Medulla oblongata (tissue), 1 donor: ENCODE measurements around the gene CCDC88C.
"Not testable (repeated sequence)": the region's sequence is repeated elsewhere in the genome, so short reads cannot be mapped to it uniquely, and the experiment has no call there.

Experiments used
- DNase-seq: peaks from one replicate; pipeline ENCODE4 v3.0.0-alpha.2; 2015; ENCODE audit errors: extremely low spot score

CCDC88C gene

DNA sequence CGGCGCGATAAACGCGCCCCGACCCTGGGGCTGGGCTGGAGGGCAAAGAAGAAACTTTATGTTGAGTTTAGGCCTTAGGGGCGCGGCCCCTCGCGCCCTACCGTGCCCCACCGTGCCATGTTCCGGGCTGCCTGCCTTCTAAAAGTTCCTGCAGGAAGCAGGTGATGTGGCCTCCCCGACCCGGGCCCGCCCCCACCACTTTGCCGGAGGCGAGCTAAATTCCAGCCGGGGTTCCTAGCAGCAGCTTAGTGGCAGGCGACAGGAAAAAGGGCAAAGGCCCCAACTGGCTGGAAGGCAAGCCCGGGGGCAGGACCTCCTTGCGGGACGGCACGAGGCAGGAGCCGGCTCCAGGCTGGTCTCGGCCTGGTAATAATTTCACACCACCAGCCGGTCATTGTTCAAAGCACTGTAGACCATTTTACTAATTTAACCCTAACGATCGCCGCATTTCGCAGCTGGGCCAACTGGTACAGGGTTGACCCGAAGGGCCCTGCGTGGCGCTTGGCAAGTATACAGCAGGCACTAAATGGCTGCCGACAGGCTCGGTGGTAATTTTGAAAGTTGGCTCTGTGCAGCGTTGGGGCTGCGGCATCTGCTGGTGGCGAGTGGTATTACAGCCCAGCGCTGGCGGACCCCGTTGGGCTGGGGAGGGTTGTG lies 895 bp upstream of the CCDC88C start:
- DNase-seq = peak; percentile 58

DNA sequence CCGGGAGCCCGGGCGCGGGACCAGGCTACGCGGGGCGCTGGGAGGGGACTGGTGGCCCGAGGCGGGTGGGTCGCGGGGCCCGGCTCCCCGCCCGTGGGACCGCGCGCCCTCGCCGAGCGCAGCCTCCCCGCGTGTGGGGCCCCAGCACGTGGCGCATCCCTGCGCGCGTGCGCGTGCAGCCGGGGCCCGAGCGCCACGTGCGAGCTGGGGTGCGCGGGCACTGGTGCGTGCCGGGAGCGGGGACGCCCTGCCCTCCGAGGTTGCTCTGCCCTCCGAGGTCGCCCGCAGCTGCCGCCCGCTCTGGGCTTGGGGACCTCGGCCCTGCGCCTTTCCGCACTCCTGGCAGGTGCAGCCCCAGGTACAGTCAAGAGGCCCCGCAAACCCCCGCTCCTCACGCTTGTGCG lies 365 bp upstream of the CCDC88C start:
- no peak for DNase-seq

DNA sequence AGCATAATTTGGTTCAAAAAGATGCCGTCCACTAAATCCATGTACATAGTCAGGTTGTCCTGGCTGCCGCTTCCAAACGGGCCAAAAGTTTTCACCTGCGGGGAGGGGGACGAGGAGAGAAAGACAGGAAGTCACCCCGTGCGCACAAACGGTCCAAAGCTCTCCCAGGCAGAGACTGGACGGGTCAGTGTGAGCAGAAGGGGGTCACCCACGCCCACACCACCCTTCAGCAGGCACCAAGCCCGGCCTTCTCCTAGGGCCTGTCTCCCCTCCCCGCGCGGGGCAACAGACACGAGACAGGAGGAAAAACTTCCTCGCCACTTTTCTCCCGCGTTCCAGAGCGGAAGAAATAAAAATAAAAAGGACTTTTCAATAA lies 888 bp downstream of the CCDC88C start:
- DNase-seq = no peak

DNA sequence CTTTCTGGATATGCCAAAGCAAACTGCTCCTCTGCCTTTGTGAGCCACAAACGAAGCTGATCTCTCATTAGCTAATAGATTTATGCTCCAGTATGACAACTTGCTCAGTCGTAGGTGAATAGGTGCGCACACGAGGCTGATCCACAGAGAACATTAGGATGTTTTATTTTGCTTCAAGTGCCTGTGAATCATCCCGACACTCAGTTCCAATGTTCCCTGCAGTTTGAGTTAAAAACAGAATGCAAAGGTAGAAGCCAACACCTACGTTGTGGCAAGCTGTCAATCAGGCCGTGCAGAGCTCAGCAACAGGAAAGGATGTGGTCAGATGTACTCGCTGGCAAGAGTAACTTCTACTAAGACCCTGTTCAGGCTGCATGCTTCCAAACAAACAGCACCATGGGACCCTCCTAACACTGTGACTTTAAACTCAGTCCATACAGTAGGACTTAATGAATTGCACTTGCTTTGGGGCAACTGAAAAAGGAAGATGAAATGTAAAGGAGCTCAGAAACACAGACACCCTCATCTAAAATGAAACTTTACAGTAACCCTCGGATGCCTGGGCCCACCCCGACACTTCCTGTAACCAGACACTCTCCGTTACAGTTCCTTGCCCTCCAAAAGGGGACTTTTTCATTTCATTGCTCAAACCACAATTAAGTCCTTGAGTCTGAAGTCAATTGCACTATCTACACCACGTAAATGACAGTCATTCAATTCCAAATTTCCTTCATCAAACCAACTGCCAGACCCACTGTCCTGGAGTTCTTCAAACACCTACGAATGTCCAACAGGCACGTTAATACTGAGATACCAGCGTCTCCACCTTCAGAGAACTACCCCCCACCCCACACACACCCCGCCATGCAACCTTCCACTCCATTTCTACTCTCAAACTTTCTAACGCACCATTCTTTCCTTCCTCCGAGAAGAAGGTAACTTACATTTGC lies 1.6 kb downstream of the CCDC88C start:
- DNase-seq = no peak

DNA sequence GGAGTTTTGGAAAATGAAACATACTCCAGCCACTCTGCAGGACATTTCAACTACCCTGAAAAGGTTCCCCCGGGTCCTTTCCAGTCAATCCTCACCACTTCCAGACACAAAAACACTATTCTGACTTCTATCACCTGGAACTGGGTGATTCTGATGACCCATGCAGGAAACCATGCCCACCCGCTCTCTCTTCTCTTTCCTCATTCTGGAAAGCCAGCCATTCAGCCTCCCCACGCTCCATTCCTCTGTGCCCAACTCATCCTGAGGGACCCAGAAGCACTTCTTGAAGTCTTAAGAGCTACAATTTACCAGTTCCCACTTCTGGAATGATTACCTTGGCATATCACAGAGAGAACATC lies 3.2 kb downstream of the CCDC88C start:
- no peak for DNase-seq

DNA sequence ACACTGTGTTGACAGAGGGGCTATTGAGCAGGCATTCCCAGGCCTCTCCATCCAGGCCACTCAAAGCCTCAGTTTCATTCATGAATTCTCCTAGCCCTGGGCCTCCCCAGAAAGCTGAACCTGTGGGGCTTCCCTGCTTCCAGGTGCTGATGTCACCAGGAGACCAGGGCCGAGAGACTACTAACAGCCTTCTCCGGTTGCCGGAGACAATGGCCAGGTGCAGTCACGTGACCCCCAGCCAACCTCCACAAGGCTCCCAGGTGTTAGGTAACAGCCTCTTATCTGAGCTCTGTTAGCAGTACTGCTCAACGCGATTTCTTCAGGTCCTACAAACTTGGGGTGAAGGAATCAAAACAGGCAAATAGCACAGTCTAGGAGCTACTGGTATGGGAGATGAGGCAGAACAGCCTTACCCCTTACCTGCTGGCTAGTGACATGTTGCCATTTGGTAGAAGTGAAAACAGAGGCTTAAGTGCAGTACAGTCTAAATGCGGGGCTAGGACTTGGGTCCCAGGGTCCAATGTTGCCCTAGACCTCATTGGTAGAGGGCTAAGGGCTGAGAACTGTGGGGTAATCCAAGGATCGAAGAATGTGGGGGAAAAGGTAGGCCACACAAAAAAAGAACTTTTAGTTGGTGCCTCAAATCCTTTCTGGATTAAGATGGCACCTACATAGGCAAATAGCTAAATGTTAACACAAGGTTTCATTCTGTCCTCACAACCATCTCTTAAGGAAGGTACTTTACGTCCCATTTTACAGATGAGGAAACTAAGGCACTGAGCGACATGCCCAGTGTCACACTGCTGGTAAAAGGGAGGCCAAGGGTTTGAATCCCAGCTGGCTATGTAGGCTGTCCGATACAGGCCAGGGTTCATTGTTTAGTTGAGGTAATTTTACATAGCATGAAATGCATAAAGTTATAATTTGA lies 3.8 kb downstream of the CCDC88C start:
- DNase-seq = no peak

DNA sequence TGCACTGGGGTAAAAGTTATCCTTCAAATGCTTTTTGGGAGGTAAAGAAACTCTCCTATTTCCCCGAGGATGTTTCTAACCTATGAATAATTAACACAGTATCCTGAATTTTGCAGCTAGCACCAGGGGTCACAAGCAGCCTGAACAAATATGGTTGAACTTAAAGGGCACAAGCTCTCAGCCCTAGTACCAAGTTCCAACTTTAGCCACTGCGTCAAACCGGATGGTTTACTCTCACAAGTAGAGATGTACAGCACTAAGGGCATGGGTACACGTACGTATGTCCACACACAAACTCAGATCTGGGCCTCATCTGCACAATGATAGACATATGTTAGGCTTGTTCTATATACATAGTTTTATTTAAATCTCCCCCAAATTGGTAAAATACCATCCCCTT lies 4.7 kb downstream of the CCDC88C start:
- no peak for DNase-seq

DNA sequence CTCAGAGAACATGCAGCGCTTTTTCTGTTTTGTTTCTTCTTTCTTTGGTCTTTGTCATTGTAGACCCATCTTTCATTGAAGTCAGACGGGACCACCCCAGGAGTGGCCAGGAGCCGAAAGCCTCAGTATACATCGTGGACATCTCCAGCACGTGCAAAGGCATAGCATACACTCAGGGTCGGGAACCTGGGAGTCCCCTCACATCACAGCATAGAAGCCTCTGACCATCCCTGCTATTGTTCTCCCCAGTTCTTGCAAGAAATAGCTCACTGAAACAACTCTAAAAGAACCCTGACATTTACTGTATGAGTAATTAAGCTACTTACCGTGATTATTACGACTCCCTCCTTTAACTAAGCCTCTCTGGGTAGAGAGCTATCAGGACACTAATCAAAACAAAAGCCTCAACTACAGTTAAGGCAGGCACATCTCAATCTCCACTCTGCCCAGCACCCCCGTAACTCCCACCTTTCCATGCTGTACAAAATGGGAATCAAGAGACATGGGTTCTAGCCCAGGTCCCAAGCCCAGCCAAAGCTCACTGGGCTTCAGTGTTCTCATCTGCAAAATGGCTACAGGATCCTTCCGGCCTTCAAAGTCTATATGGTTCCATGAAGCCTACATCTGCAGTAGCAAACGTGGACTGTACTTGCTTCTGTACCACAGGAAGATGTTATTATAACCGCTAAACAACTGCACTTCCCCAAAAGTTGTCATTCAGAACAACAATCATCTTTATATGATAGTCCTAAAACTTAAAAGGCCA lies 6.7 kb downstream of the CCDC88C start:
- no peak for DNase-seq

DNA sequence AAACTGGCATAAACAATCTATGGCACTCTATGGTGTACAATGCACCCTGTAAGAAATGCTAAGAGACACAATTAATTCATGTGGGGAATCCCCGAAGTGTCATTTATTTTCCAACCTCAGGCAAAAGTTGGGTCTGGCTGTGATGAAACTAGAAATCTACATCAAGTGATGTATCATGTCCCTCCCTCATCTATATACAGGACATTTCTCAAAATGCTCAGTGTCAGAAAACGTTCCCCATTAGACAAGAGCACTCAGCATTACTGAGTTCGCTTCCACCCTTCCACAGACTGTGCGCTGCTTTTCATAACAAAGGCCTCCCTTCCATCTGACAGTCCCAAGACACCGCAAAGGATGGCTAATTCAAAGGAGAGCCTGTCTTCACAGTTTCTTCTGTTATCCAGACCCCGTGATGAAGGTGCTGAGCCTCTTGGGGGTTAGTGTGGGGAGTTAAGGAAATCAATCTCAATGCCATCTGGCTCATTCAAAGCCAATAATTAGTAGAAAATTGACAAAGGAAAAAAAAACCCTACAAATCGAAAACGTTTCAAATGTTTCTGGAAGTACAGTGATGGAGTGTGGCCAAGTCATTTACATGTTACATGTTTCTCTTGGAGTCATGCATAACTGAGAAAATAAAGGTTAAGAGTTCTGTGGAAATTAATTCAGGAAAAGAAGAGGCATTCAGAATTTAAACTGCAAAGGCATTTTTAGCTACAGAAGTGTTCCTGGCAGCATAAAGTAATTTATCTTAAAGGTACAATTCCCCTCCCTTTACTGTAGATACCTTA lies 7.5 kb downstream of the CCDC88C start:
- DNase-seq = no peak

DNA sequence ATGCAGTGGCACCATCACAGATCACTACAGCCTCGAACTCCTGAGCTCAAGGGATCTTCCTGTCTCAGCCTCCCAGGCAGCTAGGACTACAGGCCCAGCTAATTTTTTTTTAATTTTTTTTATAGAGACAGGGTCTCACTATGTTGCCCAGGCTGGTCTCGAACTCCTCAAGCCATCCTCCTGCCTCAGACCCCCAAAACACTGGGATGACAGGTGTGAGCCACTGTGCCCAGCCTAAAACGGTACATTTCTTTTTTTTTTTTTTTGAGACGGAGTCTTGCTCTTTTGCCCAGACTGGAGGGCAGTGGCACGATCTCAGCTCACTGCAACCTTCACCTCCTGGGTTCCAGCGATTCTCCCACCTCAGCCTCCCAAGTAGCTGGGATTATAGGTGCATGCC lies 8.4 kb downstream of the CCDC88C start:
- DNase-seq = not testable (repeated sequence)

DNA sequence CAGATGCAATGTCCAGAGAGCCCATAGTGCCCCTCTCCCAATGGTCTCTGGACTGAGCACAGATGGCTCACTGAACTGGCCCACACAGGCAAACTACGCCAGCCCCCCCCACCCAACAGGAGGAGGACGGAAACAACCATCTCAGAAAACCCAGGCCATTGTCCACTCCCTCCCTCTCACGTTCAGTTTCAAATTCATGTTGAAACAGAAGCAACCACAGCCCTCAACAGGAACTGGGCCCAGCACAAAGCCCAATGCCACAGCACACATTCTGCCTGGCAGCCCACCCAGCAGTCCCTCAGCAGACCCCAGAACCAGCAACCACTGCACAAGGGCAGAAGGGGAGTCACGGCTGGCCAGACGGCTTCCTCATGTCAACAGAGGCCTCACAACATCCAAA lies 10.6 kb downstream of the CCDC88C start:
- DNase-seq = no peak

DNA sequence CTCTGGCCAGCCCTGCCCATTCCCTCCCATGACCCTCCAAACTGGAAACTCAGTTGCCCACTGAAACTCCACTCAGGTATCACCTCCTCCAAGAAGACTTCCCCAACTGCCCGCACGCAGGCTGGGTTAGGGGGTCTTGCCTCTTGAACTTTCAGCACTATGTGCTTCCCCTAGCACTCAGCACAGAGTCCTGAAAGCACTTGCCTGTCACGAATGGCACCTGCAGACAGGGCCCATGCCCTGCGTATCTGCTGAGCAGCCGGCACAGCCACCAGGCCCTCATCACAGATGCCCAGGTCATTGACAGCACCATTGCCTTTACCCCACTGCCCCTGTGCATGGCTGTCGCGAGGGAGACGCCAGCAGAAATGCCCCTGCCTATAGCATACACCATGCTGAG lies 11.2 kb downstream of the CCDC88C start:
- no peak for DNase-seq

DNA sequence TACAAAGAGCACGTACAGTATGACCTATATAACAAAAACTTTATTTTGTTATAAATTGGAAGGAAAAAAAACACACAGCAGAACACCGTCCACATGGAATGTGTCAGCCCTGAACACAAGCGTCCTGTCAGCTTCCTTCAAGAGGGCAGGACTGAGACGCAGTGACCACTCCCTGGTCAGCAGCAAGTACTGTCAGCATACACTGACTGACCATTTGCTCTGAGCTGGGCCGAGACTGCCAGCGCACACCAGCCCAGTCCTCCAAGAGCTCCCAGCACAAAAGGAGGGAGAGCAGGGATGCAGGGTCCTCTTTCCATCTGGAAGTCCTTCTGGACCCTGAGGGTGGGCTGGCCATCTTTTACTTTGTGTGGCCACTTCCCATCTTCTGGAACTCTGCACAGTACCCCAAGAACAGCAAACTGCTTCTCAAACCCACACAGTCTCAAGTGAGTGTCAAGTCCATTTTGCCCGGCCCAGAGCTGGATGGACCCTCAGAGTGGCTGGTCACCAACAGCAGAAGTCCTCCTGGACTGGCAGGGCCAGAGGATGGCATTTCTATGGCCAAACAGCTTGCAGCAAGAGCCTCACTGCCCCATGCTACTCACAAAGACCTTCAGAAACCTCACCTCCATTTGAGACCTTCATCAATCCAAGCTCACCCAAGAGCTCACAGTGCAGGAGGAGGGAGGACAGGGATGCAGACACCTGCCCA lies 11.7 kb downstream of the CCDC88C start:
- no peak for DNase-seq

DNA sequence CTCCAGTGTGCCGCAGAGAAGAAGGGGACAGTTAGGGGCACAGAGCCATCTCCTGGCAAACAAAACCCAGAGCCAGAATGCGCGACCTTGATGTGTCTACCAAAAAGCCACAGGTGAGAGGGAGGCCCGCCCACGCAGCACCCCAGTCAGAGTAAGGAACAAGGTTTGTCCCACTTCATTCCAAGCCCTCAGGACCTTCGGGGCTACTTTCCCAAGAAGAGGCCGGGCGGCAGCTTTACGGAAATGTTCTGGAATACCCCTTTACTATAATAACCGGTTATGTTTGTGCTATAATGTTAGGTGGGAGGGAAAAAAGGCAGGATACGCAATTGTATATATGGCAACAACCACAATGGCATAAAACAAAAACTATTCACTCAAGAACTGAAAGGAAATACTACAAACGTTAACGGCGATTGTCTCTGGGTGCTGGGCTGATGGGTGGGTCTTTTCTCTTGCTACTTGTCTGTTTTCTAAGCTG lies 12.3 kb downstream of the CCDC88C start:
- no peak for DNase-seq

DNA sequence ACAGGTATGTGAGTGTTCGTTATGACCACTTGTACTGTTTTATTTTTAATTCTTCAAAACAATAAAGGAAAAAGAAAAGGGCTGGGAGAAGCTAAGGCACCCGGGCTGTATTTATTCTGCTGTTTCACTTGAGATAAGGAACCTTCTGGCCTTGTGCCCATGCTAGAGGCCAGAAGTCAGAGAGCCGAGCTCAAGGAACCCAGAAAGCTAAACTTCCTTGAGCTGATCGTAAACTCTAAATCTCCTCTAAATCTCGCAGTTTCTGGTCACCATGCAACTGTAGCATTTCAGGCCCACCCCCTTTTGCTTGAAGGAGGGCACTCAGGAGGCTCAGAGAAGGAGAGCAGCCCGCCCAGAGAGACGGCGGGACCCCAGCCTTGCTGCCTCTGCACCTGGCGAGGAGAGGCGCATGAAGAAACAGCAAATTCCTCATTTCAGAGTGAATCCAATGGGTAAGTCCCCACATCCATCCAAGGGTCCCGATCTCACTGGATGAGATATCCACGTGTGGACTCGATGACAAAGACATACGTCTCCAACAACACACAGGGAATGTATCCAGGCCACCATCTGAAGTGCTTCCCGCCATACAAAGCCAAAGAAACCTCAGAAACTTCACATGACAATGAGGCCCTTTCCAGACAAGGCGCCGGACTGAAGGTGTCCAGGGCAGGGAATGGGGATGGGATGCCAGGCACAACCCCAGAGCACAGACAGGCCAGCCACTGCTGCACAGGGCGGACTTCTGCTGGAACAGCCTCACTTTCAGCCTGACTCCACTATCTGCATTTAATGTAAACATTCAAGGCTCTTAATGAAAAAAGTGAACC lies 14.6 kb downstream of the CCDC88C start:
- no peak for DNase-seq

DNA sequence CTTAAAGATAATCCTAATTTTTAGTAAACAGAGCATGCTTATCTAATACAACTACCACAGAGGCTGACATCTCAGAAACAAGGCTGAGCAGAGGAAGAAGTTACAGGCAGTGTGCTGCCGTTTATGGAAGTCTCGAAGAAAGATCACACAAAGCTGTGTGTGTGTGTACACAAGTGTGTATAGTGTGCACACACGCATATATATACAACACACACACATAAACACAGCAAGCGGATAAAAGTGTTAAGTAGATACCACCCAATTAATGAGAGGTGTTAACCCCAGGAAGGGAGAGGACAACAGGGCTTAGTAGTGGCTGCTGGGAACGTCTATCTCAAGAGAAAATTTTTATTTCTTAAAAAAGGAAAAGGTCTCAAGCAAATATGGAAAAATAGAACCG lies 15.3 kb downstream of the CCDC88C start:
- no peak for DNase-seq

DNA sequence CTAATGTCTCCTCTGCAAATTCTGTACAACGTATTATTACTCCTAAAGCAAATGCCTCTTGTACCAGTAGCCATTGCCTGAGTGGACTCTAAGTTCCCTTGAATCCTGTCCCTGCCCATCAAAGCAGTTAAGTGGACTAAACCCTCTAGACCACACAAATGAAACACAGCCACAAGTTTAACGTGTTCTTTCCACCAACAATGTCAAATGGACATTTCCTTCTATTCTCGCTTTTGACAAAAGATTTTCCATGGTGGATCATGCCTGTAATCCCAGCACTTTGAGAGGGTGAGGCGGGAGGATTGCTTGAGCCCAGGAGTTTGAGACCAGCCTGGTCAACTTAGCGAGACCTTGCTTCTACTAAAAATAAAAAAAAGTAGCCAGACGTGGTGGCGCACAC lies 15.9 kb downstream of the CCDC88C start:
- DNase-seq = no peak

DNA sequence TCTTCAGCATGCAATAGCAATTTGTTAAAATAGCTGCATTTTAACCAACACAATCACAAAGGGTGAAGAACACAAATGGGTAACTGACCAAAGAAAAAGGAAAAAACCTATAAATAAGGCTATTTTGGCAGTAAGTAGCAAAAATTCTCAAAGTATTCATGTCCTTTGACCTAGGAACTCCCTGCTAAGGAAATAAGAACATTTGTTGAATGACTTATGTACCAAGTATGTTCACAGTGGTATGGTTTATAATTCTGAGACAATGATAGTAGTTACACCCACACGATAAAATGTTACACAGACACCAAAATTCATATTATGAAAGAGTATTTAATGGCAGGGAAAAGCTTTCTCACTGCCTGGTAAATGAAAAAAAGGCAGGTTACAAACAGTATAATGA lies 16.9 kb downstream of the CCDC88C start:
- DNase-seq = no peak
